ENCODE results near the gene FREM2.

Gene FREM2

DNA sequence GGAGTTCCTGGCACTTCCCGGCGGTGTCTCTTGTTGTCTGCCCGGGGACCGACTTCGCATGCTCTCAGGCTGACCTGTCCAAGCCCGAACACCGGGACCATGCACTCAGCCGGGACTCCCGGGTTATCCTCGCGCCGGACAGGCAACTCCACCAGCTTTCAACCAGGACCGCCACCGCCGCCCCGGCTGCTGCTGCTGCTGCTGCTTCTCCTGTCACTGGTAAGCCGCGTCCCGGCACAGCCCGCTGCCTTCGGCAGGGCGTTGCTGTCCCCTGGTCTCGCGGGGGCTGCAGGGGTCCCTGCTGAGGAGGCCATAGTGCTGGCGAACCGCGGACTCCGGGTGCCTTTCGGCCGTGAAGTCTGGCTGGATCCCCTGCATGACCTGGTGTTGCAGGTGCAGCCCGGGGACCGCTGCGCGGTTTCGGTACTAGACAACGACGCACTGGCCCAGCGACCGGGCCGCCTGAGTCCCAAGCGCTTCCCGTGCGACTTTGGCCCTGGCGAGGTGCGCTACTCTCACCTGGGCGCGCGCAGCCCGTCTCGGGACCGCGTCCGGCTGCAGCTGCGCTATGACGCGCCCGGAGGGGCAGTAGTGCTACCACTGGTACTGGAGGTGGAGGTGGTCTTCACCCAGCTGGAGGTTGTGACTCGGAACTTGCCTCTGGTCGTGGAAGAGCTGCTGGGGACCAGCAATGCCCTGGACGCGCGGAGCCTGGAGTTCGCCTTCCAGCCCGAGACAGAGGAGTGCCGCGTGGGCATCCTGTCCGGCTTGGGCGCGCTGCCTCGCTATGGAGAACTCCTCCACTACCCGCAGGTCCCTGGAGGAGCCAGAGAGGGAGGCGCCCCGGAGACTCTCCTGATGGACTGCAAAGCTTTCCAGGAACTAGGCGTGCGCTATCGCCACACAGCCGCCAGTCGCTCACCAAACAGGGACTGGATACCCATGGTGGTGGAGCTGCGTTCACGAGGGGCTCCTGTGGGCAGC lies 661 bp downstream of the FREM2 start:
- no peak for DNase-seq (ENCODE audit: low read depth, low spot score)

DNA sequence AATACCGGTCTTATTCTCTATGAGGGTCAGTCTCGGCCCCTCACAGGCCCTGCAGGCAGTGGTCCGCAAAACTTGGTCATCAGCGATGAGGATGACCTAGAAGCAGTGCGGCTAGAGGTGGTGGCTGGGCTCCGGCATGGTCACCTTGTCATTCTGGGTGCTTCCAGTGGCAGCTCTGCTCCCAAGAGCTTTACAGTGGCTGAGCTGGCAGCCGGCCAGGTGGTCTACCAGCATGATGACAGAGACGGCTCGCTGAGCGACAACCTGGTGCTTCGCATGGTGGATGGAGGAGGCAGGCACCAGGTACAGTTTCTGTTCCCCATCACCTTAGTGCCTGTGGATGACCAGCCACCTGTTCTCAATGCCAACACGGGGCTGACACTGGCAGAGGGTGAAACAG lies 1.8 kb downstream of the FREM2 start:
- no peak for DNase-seq (ENCODE audit: low read depth, low spot score)

DNA sequence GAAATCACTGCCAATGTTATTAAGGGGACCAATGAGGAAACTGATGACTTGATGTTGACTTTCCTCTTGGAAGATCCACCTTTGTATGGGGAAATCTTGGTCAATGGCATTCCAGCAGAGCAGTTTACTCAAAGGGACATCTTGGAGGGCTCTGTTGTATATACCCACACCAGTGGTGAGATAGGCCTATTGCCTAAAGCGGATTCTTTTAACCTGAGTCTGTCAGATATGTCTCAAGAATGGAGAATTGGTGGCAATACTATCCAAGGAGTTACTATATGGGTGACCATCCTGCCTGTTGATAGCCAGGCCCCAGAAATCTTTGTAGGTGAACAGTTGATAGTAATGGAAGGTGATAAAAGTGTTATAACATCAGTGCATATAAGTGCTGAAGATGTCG lies 3.4 kb downstream of the FREM2 start:
- DNase-seq (ENCODE audit: low read depth, low spot score), result no peak

DNA sequence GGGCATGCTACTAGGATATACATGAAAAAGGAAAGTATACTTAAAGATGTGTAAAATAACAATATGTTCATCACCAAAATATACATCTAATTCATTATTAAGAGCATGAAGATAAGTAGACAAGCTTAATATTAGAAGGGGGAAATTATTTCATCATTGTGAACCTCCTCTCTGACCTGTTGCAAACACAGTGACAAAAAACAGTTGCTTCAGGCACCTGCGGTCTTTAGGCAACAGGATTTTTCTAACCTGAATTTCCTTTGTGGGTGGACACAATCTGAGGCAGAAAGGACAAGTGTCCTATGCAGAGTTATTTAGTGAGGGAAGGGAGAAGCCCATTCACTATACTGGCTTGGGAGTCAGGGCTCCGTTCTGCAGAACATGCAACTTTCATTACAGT lies 6.3 kb downstream of the FREM2 start:
- no peak for DNase-seq (ENCODE audit: low read depth, low spot score)

DNA sequence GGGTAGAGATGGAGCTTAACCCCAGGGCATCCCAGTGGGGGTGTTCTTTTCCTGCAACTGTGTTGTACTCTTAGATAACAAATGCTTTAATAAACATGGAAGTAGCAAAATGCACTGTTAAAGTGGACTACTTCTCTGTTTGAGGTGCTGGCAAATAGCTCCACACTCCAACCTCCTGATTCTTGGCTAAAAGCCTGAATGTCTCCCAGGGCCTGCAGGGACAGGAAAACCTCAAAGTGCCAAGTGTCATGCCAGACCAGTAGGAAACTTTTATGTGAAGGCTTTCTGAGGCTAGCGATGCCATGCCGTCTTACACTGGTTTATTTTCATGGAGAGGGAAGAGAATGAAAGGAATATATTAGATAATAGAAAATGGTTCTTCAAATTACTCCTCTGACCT lies 6.8 kb downstream of the FREM2 start:
- peak; percentile 18 for DNase-seq (ENCODE audit: low read depth, low spot score)

DNA sequence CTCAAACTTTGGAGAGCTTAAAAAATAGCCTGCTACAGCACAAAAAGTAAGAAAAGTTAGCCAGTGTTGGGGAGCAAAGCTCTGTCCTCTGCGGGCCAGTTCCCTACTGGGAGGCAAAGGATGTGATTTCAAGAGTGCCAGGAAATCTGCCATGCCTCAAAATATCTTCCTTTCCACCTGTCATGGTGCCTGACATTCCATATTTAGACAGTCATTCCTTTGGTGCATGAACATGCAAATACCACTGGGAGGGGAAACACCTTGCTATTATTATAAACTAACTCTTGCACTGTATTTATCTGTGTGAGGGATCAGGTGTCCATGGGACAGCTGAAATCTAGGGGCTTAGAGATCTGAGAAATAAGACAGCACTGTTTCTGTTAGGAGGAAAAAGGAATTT lies 10.3 kb downstream of the FREM2 start:
- no peak for DNase-seq (ENCODE audit: low read depth, low spot score)

DNA sequence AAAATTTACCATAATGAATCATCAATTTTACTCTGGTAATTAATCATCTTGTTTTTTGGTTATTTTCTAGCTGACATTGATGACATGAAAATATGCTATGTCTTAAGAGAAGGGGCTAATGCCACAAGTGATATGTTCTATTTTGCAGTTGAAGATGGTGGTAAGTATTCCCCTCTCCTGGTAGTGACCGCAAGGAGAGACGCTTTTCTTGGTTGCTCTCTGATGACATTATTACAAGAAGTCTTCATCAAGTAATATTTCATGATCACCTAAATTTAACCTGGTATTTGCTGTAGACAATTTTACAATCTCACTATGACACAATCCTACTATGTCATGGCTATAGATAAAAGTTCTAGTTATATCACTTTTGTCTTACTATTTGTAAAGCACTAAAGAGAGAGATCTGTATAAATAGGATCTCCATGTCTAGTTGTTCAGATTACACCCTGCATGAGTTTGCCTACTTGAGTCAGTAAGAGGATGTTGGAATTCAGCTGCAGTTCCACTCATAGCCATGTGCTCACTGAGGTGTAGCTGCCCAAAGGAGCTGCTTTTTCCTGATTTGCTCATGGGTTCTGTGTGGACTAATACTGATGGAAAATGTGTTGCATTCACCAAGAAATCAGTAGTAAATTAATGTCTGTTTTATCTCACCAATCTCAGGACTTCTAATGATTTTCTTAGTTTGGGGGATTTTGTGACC lies 10.9 kb downstream of the FREM2 start:
- DNase-seq (ENCODE audit: low read depth, low spot score), result peak; percentile 19

DNA sequence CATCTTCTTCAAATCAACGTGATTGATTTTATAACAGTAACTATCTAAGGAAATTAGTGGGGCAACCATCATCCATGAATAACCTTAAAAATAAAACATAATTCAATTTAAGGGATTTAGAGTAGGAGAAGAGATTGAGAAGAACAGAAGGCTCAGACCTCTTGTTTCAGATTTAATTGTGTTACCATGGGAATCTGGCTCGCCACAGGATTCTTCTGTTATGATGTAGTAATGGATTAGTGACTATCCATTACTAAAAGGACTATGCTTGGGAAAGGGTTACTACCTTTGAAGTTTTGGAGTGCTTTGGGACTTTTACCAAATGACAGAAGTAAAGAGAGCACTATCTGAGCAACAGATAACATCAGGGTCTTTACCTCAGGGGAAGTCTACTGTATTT lies 13.2 kb downstream of the FREM2 start:
- DNase-seq (ENCODE audit: low read depth, low spot score), result peak; percentile 29

DNA sequence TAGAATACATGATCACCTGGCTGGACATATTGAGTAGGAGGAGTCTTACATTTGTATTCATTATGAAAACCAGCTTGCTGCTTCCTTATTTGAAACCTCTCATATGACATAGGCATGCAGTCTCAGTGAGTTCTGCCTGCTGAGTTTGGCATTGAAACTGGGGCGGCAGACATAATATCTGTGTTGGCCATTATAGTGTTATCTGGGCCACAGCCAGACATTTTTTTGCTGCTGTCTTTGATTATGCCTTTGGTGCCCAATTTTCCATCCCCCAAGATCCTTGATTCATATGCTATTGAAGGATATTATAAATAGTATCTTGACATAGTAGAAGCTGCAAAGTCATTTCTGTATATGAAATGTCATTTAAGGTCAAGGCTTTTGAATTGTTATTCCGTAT lies 15.8 kb downstream of the FREM2 start:
- DNase-seq (ENCODE audit: low read depth, low spot score), result no peak

DNA sequence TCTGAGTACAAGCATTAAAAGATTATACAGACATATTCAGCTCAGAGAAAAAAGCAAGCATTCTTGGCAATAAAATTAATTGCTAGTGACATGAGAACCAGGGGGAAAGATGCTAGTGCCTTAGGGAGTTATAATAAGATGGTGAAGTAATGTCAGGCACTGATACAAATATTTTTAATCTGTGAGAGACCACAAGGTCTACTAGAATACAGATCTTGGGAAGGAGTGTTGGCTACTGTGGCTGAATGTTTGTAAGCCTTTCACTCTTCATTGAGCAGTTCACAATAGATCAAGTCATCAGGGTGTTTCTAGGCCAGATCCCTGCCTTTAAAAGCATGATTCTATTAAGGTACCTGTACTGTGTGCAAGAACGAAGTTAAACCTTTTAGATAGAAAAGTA lies 16.4 kb downstream of the FREM2 start:
- DNase-seq (ENCODE audit: low read depth, low spot score), result peak; percentile 10

DNA sequence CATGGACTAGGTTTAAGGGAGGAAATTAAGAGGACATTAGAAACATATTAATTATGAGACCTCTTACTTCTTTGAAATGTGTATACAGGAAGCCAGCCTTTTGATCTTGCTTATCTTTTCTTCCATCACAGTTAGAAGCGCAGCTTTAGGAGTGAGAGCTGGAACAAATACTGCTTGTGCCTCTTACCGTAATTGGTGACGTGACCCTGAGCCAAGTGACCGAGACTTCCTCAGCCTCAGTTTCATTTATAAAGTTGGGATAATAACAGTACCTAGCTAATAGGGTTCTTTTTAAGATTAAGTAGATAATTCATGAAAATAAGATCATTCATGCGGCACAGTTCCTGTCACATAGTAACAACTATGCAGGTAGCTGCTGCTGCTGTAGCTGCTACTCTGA lies 18.5 kb downstream of the FREM2 start:
- no peak for DNase-seq (ENCODE audit: low read depth, low spot score)

DNA sequence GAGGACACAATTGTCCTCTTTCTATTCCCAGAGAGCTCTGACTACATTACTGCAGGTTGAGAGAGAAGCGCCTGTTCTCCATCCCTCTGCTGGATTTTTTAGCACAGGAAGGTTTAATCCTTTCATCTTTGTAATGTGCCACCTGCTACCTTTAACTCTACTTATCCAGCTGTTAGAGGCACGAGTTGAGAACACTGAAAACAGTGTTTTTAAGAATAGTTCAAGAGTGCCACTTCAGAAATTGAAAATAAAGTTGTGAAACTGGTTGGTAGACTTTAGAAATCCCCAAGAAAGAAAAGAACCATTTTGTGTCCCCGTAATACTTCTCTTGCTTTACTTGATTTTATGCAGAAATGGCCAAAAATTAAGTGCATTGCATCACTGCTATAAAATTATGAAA lies 20.6 kb downstream of the FREM2 start:
- no peak for DNase-seq (ENCODE audit: low read depth, low spot score)

DNA sequence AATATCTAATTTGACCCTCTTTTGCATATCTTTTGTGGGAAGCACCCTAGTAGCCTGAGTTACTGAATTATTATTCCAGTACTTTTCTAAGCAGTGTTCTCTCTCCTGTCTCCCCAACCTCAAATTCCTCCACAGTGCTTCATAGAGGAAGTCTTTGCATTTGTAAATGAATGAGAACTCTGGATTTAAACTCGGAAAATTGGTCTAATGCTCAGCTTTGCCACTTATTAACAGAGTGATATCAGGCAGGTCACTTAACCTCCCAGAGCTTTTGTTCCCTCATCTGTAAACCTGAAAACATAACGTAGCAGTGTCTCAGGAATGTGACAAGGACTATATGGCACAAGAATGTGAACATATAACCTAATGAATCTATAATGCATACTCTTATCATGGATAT lies 26.2 kb downstream of the FREM2 start:
- DNase-seq (ENCODE audit: low read depth, low spot score), result peak; percentile 11

DNA sequence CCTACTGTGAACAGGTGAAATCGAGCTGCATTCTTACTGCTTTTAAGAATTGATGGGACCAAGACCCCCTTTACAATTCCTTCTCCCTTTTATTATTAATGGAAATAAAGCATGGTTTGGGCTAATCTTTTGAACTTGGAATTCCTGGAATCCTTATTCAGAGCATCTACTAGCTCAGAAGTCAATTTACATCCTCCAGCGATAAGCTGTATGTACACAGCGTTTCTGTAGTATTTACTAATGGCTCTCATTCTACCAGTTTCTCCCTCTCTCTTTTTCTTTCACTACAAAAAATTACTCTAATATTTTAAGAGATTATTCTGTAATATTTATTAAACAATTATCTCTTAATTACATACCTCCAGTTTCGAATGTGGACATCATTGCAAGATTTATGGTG lies 31.5 kb downstream of the FREM2 start:
- no peak for DNase-seq (ENCODE audit: low read depth, low spot score)

DNA sequence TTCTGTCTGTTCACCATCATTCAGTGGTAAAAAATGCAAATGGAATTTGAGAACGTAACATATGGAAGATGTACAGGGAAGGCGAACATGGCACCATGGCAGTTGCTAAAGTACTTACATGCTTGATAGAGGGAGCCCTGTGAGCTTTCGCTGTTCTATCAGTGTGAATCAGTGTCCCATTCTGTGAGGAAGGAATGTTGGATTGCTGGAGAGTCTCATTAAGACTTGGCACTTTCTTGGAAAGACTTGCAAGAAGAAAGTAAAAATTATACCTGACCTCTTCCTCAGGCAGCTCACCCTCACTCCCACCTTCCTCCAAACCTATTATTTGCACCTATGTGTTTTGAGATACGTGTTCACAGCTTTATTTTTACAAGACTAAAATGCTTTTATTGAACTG lies 43.5 kb downstream of the FREM2 start:
- no peak for DNase-seq (ENCODE audit: low read depth, low spot score)

DNA sequence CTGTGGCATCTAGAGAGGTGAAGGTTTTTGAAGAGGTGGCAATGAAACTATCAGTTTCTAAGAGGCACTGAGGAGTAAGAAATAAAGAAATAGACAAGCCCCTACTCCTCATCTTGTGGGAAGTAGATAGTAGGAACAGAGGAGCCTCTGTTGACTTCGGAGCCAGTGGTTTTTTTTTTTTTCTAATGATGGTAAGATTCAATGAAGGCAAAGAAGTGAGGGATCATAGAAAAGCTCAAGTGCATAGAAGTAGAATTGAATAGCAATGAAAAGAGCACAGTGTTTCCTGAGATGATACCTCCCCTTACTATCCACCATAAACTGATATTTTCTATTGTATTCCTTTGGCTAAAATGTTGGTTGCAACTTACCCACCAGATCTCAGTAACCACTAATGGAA lies 46.3 kb downstream of the FREM2 start:
- no peak for DNase-seq (ENCODE audit: low read depth, low spot score)

DNA sequence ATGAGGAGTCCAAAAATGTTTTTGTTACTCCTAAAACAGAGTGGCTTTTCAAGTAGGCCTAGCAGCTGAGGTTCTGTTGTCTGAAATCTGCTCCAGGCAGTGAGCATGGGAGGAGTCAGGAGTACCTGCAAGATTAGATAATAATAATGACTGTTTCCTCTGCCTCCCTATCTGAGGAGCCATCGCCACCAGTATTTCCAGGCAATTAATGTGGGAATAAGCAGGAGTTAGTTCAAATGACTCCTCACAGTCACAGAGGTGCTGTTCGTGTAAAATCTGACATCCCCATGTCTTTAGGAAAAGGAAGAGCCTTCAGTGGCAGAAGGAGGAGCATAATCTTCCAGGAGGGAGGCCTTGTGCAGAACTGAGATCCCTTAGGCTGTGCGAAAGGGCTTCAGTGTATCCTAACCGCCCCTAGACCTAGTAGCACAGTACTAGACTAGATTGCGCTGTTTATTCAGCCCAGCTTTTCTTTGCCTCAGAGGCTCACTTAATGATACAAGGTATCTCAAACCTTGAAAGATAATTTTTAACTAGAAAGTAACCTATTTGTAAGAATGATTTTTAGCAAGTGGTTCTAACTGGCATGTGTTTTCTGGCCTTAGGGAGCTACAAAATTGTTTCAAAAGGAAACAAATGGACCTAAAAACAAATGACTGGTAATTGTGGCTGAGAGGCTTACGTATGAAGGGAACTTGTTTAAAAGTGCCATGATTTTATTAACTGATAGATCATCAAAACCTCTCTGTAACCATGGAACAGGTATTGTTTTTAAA lies 49.0 kb downstream of the FREM2 start:
- DNase-seq (ENCODE audit: low read depth, low spot score), result no peak

DNA sequence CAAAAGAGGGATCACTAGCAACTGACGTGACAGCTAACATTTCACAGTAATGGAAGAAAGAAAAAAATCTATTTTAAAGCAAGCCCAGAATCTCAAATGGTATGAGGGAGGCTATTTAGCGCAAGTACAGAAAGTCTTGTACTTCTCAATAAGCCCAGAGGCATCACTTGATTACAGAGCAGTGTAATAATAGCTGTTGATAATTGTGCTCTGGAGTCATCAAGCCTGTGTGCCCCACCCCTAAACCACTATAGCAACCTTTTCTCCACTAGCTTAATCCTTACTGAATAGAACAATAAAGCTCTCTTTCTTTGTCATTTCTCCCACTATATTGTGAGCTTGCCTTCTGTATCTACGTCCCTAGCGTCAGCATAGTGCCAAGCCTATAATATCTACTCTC lies 56.6 kb downstream of the FREM2 start:
- no peak for DNase-seq (ENCODE audit: low read depth, low spot score)

DNA sequence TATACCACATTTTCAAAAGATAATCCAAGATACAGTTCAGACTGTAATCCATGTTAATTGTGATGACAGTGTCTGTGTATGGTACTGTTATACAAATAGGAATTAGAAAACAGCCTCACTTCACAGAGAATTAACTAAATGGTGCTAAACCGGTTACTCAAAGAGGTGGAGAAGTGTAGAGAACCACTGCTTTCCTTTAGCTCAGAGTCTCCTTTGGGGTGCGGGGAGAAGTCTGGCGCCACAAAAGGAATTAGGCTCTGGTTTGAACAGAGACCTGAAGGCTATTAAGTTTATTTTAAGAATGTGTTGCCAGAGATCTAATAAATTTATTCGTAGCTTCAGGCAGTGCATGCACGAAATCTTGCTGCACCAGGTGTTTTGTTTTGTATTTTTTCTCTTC lies 65.8 kb downstream of the FREM2 start:
- DNase-seq (ENCODE audit: low read depth, low spot score), result no peak

DNA sequence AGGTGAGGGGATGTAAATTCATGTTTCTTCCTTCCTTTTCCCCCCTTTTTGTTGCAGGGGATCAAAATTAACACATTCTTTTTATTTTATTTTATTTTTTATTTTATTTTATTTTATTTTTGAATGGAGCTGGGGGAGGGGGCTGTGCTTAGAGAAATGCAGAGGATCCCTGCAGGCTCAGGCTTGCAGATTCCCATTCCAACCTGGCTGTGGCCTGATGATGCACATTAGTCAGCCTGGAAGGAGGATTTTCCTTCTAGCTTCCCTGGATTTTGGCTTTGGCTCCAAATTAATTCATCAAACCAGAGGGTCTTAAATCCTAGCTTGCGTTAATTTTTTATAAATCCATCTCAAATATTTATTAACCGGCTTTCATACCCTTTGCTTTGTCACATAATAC lies 67.0 kb downstream of the FREM2 start:
- DNase-seq (ENCODE audit: low read depth, low spot score), result no peak

DNA sequence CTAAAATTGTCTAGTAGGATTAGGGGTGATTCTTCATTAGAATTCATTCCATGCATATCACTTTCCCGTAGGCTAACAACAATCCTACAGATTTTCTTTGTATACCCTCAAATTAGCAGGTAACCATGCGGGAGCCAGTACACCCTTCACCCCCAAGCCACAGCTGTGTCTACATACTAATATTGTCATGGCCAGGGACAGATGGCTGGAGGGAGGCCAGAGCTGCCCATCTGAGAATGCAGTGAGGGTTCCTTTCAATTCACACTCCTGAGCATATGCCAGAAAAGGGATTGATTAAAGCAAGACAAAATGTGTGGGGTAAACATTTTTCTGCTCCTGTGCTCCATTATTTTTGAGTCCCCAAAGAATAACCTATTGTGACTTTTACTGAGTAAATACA lies 68.9 kb downstream of the FREM2 start:
- no peak for DNase-seq (ENCODE audit: low read depth, low spot score)

DNA sequence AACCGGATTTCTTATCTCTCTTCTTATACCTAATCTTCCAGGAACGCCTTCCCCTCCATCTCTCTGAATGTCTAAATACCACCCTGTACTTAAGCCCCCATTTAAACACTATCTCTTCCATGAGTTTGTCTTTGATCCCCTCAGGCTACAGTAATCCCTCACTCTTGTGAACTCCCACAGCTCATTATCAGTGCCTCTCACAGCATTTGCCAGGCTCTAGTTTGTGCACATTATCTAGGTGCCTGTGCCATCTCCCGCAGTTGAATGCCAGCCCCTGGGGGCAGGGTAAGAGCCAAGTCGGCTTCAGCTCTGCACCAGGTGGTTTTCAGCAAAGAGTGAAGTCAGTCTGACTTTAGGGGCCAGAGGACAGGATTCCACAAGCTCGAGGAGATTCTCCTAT lies 71.4 kb downstream of the FREM2 start:
- DNase-seq (ENCODE audit: low read depth, low spot score), result no peak

Data from astrocyte of the hippocampus (primary cell).